ENCODE data around the gene SH3RF3.
A peak's percentile ranks its signal among the peaks of the same experiment; 100 is the strongest.

SH3RF3 gene

DNA sequence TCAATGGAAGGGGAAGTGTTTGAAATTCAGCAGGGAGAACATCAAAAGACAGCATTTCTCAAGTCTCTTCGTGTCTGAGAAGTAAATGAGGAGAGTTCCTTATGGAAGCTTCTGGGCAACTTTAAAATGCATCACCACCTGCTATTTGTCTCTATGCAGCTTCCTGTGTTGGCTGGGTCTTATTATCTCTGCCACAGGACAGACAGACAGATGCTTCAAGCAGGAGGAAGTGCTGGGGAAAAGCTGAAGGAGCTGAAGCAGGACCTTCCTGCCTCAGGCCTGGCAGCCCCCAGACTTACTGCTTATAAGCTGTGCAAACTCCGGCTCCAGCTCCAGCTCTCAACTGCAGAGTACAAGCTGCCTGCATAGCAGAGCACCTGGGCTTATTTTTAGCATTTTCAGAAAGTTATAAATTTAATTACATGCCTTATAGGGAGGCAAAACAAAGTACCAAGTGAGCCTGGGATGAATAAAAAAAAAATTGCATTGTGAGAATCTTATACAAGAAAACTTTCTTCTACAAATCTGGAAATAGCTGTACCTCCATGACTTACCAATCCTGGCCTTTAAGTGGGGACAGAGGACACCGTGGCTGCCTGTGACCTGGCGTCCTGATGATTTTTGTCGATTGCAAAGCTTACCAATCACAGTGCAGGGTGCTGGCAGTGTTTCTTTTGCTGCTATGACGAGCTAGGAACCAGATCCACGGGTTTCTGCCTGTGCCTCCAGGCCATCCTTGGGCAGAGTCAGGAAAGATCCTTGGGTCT, 278.5 kb downstream of the SH3RF3 start:
- TF ChIP-seq, protein P1, sequence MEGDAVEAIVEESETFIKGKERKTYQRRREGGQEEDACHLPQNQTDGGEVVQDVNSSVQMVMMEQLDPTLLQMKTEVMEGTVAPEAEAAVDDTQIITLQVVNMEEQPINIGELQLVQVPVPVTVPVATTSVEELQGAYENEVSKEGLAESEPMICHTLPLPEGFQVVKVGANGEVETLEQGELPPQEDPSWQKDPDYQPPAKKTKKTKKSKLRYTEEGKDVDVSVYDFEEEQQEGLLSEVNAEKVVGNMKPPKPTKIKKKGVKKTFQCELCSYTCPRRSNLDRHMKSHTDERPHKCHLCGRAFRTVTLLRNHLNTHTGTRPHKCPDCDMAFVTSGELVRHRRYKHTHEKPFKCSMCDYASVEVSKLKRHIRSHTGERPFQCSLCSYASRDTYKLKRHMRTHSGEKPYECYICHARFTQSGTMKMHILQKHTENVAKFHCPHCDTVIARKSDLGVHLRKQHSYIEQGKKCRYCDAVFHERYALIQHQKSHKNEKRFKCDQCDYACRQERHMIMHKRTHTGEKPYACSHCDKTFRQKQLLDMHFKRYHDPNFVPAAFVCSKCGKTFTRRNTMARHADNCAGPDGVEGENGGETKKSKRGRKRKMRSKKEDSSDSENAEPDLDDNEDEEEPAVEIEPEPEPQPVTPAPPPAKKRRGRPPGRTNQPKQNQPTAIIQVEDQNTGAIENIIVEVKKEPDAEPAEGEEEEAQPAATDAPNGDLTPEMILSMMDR (IDR thresholded peaks at IDR 0.05; ENCODE audit: insufficient read depth, low read depth, low read length, missing control alignments): no peak
- peak; percentile 80 for DNase-seq (ENCODE audit: low read depth)
- H3K4me3 ChIP-seq (ENCODE audit: low read length): no peak overlapping the region

GRCh38 chr2:109408043-109408335, 279.0 kb downstream of the SH3RF3 start:
- DNase-seq (ENCODE audit: low read depth): no peak
- H3K4me3 ChIP-seq (ENCODE audit: low read length): no peak overlapping the region
- TF ChIP-seq, protein P1 (IDR thresholded peaks at IDR 0.05; ENCODE audit: insufficient read depth, low read depth, low read length, missing control alignments): no peak

DNA sequence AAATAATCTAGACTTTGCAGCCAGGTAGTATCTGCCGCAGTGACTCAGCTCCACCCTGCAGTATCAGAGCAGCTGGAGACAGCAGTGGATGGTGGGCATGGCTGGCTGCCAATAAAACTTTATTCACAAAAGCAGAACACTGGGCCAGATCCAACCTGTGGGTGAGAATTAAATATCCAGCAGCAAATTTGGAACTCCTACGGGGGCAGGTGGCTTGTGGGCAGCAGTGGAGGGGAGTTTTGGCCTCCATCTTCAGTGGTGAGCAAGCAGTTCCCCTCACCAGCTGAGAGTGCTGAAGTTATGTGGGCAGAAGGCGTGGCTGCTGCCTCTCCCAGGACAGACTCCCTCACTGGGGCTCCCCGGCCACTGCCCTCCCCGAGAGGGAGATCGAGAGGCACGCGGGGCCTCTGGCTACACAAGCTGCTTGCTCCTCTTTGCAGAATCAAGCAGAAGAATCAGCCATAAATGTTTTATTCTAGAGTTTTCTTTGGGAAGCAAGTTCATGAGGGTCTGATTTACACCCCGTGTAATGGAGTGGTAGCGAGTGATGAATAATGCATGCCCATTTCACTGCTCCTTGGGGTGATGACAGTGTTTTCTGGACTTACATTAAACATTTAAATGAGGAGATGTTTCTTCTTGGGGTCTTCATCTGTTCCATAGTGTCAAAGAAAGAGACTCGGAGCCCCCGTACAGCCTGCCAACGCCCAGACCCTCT, 280.5 kb downstream of the SH3RF3 start:
- DNase-seq (ENCODE audit: low read depth): peak; percentile 26
- H3K4me3 ChIP-seq (ENCODE audit: low read length): no peak overlapping the region
- TF ChIP-seq, protein P1 (IDR thresholded peaks at IDR 0.05; ENCODE audit: insufficient read depth, low read depth, low read length, missing control alignments): no peak

- no peak overlapping the region for H3K4me3 ChIP-seq (ENCODE audit: low read length)
- TF ChIP-seq, protein P1 (IDR thresholded peaks at IDR 0.05; ENCODE audit: insufficient read depth, low read depth, low read length, missing control alignments): no peak
- no peak for DNase-seq (ENCODE audit: low read depth)
Measured at GRCh38 chr2:109410039-109410815, 281.2 kb downstream of the SH3RF3 start.

DNA sequence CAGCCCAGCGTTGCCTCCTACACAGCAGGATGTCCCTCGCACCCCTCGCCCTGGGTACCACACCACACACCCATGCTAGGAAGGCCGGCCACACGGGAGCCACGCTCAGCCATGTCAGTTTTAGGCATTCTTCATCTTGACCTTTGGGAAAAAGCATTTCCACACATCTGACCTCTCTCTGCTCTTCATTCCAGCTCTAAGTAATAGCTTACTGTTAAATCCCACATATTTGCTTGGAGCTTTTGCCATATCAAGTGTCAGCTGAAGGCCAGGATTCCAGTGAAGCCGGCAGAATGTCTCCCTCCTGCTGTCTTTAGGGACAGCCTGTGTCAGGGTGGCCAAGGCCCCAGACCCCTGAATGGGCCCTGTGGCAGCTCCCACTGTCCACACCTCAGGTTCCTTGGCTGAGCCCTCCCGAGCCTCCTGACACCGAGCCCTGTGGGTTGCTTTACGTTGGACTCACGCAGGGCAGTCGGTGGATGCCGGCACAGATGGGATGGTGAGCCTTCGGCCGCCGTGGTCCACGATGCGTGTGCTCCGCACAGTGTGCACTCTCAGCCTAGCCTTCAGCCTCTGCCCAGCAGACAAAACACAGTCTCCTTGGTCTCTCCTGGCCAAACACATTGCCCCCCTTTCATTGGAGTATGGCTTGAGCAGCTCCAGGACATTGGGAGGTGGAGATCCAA, 282.8 kb downstream of the SH3RF3 start:
- H3K4me3 ChIP-seq (ENCODE audit: low read length): no peak overlapping the region
- no peak for DNase-seq (ENCODE audit: low read depth)
- TF ChIP-seq, protein P1 (IDR thresholded peaks at IDR 0.05; ENCODE audit: insufficient read depth, low read depth, low read length, missing control alignments): no peak

DNA sequence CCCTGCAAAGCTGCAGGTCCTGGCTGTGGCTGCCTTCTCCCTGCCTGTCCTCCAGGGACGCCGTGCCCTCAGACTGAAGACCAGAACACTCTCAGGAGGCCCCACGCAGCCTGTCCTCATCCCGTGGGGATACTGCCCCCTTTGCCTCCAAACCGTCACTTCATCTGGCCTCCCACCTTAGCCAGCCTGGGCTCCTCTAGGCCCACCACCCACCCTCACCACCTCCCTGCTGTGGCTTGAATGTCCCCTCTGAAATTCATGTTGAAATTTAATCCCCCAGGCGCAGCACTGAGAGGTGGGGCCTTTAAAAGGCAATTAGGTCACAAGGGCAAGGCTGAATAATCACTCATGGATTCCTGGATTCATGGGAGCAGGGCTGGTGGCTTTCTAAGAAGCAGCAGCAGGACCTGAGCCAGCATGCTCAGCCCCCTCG, 286.6 kb downstream of the SH3RF3 start:
- TF ChIP-seq, protein P1 (IDR thresholded peaks at IDR 0.05; ENCODE audit: insufficient read depth, low read depth, low read length, missing control alignments): no peak
- no peak overlapping the region for H3K4me3 ChIP-seq (ENCODE audit: low read length)
- DNase-seq (ENCODE audit: low read depth): no peak
